A673 (cell line): ENCODE measurements around the gene PARM1. TPM values are rescaled to one million over a fixed set of nuclear protein-coding genes. Genes with fewer than 3 reads are reported as not detected.

Experiments
- BruUV-seq: library from RNA; stranded (reverse); fragments of 400-500 nt; replicated peaks from 2 replicates; lab custom pipeline; 2021; lab: Mats Ljungman, UMichigan
- CTCF ChIA-PET: fragments of 300-600 bp; sonication (Branson Sonifier 250); formaldehyde crosslinking; loops from one replicate; lab custom pipeline; 2022; ENCODE audit warnings: antibody characterized with exemption; lab: Charles Lee
- POLR2A ChIA-PET: fragments of 300-600 bp; sonication (Branson Sonifier 250); formaldehyde crosslinking; loops from one replicate; lab custom pipeline; 2022; ENCODE audit warnings: antibody characterized with exemption; ENCODE audit not compliant: low non-redundant PET; lab: Charles Lee
- DNase-seq: peaks from one replicate; pipeline ENCODE4 v3.0.0-alpha.2; 2015; ENCODE audit warnings: low spot score
- H3K27ac ChIP-seq: fragments of 200-600 bp; sonication (generic); 2 replicates; pipeline ENCODE4 v1.5.1; 2016; ENCODE audit warnings: mixed run types, low read depth, mild to moderate bottlenecking, mixed read lengths, antibody characterized with exemption, low read length; ENCODE audit not compliant: poor library complexity, severe bottlenecking
- H3K27me3 ChIP-seq: fragments of 200-600 bp; sonication (generic); replicated peaks from 2 replicates; pipeline ENCODE4 v1.6.1; 2017; ENCODE audit warnings: mixed run types, low read depth, mild to moderate bottlenecking, mixed read lengths, antibody characterized with exemption, low read length; ENCODE audit not compliant: insufficient read depth, poor library complexity
- H3K36me3 ChIP-seq: fragments of 200-600 bp; sonication (generic); 2 replicates; pipeline ENCODE4 v1.6.1; 2016; ENCODE audit warnings: mixed run types, mild to moderate bottlenecking, mixed read lengths, antibody characterized with exemption, low read length; ENCODE audit not compliant: insufficient read depth, poor library complexity, severe bottlenecking
- H3K4me1 ChIP-seq: fragments of 200-600 bp; sonication (generic); 2 replicates; pipeline ENCODE4 v1.6.1; 2017; ENCODE audit warnings: mixed run types, mild to moderate bottlenecking, mixed read lengths, antibody characterized with exemption, low read length; ENCODE audit not compliant: insufficient read depth, poor library complexity, severe bottlenecking
- H3K4me3 ChIP-seq: fragments of 200-600 bp; sonication (generic); 2 replicates; pipeline ENCODE4 v1.5.1; 2016; ENCODE audit warnings: low read depth, mixed run types, mild to moderate bottlenecking, mixed read lengths, low read length; ENCODE audit not compliant: poor library complexity, severe bottlenecking
- H3K9me3 ChIP-seq: fragments of 200-600 bp; sonication (generic); 2 replicates; pipeline ENCODE4 v1.6.1; 2016; ENCODE audit warnings: mixed run types, low read depth, mild to moderate bottlenecking, mixed read lengths, antibody characterized with exemption, low read length; ENCODE audit not compliant: poor library complexity, severe bottlenecking
- EZH2 ChIP-seq: fragments of 200-600 bp; sonication (generic); IDR thresholded peaks from 2 replicates; pipeline ENCODE4 v1.6.1; 2017; ENCODE audit warnings: borderline replicate concordance, low read depth, mild to moderate bottlenecking, mixed read lengths, antibody characterized with exemption, low read length; ENCODE audit not compliant: poor library complexity, severe bottlenecking
- intact Hi-C: fragments of 100-400 bp; cut with micrococcal nuclease; formaldehyde crosslinking; loops from one replicate; pipeline ENCODE4 v1.10.0; 2022; ENCODE audit not compliant: unreplicated experiment
- total RNA-seq: library from RNA; stranded (reverse); gene quantifications from 2 replicates; pipeline ENCODE4 v1.2.3, GENCODE V29; 2021
- TF ChIP-seq, protein P1 (sequence below): fragments of 300-800, 200-600 bp; sonication (generic); conservative IDR thresholded peaks from 2 replicates; pipeline ENCODE4 v1.5.1; 2017; ENCODE audit warnings: low read depth, mild to moderate bottlenecking, antibody characterized with exemption, low read length, moderate library complexity, mixed read lengths

Gene PARM1
- total RNA-seq, 1 experiment from 2014 or later: 12.3 TPM

DNA sequence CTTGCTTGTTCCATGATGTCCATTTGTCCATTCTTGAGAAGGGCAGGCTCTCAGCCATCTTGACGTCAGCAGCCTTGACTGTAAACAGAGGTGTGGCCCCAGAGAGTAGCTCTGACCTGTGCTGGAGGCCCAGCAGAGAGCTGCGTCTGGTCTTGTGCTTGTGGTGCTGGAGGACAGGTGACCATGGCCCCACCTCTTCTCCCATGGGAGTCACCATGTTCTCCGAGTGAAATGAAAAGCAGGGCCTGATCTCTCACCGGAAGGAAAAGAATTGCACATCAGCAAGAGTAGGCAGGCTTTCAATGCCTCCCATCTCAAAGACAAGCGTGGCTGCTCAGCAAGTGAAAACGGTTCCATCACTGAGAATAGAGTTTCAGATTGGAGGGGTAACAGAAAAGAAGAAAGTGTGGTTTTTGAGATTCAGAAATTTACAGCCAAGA lies 11.5 kb downstream of the PARM1 start:
- H3K27me3 ChIP-seq: no peaks in the 10 kb centered on the region
- no peak for DNase-seq
- CTCF ChIA-PET: no interaction called here
- H3K27ac ChIP-seq: no peak overlapping the region
- TF ChIP-seq EZH2: no peak
- TF ChIP-seq, protein P1, sequence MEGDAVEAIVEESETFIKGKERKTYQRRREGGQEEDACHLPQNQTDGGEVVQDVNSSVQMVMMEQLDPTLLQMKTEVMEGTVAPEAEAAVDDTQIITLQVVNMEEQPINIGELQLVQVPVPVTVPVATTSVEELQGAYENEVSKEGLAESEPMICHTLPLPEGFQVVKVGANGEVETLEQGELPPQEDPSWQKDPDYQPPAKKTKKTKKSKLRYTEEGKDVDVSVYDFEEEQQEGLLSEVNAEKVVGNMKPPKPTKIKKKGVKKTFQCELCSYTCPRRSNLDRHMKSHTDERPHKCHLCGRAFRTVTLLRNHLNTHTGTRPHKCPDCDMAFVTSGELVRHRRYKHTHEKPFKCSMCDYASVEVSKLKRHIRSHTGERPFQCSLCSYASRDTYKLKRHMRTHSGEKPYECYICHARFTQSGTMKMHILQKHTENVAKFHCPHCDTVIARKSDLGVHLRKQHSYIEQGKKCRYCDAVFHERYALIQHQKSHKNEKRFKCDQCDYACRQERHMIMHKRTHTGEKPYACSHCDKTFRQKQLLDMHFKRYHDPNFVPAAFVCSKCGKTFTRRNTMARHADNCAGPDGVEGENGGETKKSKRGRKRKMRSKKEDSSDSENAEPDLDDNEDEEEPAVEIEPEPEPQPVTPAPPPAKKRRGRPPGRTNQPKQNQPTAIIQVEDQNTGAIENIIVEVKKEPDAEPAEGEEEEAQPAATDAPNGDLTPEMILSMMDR: no peak
- no TSS peak for BruUV-seq
- H3K9me3 ChIP-seq: no peaks in the 10 kb centered on the region
- POLR2A ChIA-PET: interaction anchor here (0.8 kb wide), 1 partner anchor 9 kb away, joined by 3 read pairs; no protein-coding TSS in a partner anchor
- no peaks in the 10 kb centered on the region for H3K36me3 ChIP-seq
- H3K4me1 ChIP-seq: peaks cover 8% of the 10 kb centered on the region
- H3K4me3 ChIP-seq: no peak overlapping the region
- intact Hi-C loops: no loop called here

DNA sequence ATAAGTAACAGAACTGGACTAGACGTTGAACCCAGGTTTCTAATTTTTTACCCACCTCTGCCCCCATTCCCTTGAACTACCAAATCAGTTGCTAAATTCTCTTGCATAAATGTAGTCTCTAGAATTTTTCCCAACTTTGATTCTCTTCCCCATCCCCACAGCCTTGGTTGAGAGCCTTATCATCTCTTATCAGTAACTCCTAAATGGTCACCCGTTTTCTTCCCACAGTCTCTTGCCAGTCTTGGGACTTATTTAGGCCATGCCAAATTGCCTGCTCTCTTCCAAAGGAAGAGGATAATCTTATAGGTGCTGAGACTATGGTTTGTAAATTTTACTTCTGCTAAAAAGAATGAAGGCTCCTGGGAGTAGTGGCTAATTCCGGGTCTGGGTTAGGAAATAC lies 13.3 kb downstream of the PARM1 start:
- ChIA-PET POLR2A (no interaction called here), CTCF (no interaction called here)
- Histone ChIP-seq H3K4me3 (no peak overlapping the region), H3K36me3 (no peaks in the 10 kb centered on the region), H3K27me3 (no peaks in the 10 kb centered on the region), H3K27ac (no peak overlapping the region), H3K9me3 (no peaks in the 10 kb centered on the region), H3K4me1 (peaks cover 2% of the 10 kb centered on the region)
- TF ChIP-seq EZH2: no peak
- no peak for DNase-seq
- intact Hi-C loops: no loop called here
- no TSS peak for BruUV-seq

DNA sequence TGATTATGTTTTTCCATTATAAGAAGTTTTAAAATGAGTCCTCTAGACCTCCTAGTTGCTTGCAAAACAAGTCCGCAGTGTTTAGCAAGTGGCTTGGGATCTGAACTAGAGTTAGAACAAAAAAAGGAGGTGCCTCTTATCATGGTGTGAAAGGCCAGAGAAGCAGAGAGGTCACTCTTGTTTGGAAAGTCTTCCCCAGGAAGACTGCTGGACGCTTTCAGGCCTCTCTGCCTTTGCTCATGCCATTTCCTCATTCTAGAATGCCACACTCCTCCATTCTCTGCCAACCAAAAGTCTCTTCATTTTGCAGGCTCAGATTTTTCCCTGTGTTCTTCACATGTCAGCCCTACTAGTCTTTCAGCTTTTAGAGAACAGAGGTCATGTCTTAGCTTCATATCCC lies 14.9 kb downstream of the PARM1 start:
- H3K4me1 ChIP-seq: no peaks in the 10 kb centered on the region
- intact Hi-C loops: no loop called here
- no peaks in the 10 kb centered on the region for H3K9me3 ChIP-seq
- no TSS peak for BruUV-seq
- no peaks in the 10 kb centered on the region for H3K27me3 ChIP-seq
- H3K27ac ChIP-seq: no peak overlapping the region
- no peak for DNase-seq
- TF ChIP-seq EZH2: no peak
- TF ChIP-seq, protein P1: no peak
- ChIA-PET CTCF (no interaction called here), POLR2A (no interaction called here)
- H3K36me3 ChIP-seq: no peaks in the 10 kb centered on the region
- no peak overlapping the region for H3K4me3 ChIP-seq

DNA sequence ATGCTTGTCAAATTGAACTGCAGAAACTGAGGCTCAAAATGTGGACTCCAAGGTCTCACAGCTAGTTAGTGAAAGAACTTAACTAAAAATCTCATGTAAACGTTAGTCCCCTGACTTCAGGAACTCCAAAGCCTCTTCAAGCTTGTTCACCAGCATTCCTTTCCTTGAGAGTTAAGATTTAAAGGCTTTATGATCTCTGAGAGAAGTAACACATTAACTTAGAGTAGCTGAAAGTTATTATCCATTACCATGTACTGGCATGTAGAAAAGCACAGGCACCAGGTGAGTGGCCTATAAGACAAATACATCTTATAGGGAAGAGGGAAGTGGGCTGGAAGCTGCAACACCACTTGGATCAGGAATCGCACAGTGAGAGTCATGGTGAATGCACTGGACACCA lies 15.3 kb downstream of the PARM1 start:
- ChIA-PET POLR2A (no interaction called here), CTCF (no interaction called here)
- Histone ChIP-seq H3K36me3 (no peaks in the 10 kb centered on the region), H3K27ac (no peak overlapping the region), H3K4me1 (no peaks in the 10 kb centered on the region), H3K4me3 (no peak overlapping the region), H3K27me3 (no peaks in the 10 kb centered on the region), H3K9me3 (no peaks in the 10 kb centered on the region)
- no TSS peak for BruUV-seq
- intact Hi-C loops: no loop called here
- TF ChIP-seq, protein P1: no peak
- TF ChIP-seq EZH2: no peak
- DNase-seq: no peak
